ENCODE data around the gene AOAH.
A peak's percentile ranks its signal among the peaks of the same experiment; 100 is the strongest.

Gene AOAH

GRCh38 chr7:36567699-36568451 lies 156.4 kb downstream of the AOAH start:
- H3K4me3 ChIP-seq (ENCODE audit: low read depth in 1 of 2, low read length in 1 of 2): no peak overlapping the region
- TF ChIP-seq CTCF (IDR thresholded peaks at IDR 0.05): no peak
- H3K9me3 ChIP-seq: no peaks in the 10 kb centered on the region
- H3K4me1 ChIP-seq (ENCODE audit: control insufficient read depth in 1 of 2, insufficient read depth in 1 of 2, low read depth in 1 of 2, low read length in 1 of 2): peaks cover 86 to 89% of the 10 kb centered on the region in 2 experiments
- H3K27ac ChIP-seq: peak overlapping the region; percentile 91
- no peaks in the 10 kb centered on the region for H3K27me3 ChIP-seq
- H3K36me3 ChIP-seq: peaks cover 22% of the 10 kb centered on the region

- Histone ChIP-seq H3K27ac (peak overlapping the region; percentile 91), H3K4me3 (ENCODE audit: low read depth in 1 of 2, low read length in 1 of 2) (peak overlapping the region; percentile 6 to 35), H3K9me3 (no peaks in the 10 kb centered on the region), H3K27me3 (no peaks in the 10 kb centered on the region), H3K4me1 (ENCODE audit: control insufficient read depth in 1 of 2, insufficient read depth in 1 of 2, low read depth in 1 of 2, low read length in 1 of 2) (peaks cover 97 to 98% of the 10 kb centered on the region in 2 experiments), H3K36me3 (peaks cover 17% of the 10 kb centered on the region)
- no peak for TF ChIP-seq CTCF (IDR thresholded peaks at IDR 0.05)
Observed at GRCh38 chr7:36565792-36566356, 158.4 kb downstream of the AOAH start.

- no peaks in the 10 kb centered on the region for H3K27me3 ChIP-seq
- H3K27ac ChIP-seq: peak overlapping the region; percentile 91
- H3K36me3 ChIP-seq: peaks cover 17% of the 10 kb centered on the region
- TF ChIP-seq CTCF (IDR thresholded peaks at IDR 0.05): no peak
- H3K4me1 ChIP-seq (ENCODE audit: control insufficient read depth in 1 of 2, insufficient read depth in 1 of 2, low read depth in 1 of 2, low read length in 1 of 2): peaks cover 84 to 88% of the 10 kb centered on the region in 2 experiments
- H3K4me3 ChIP-seq (ENCODE audit: low read depth in 1 of 2, low read length in 1 of 2): peak overlapping the region in 1 of 2 experiments; percentile 35
- no peaks in the 10 kb centered on the region for H3K9me3 ChIP-seq
Observed at GRCh38 chr7:36564489-36564888, 159.8 kb downstream of the AOAH start.

GRCh38 chr7:36563706-36564327 lies 160.5 kb downstream of the AOAH start:
- peak overlapping the region in 1 of 2 experiments; percentile 35 for H3K4me3 ChIP-seq (ENCODE audit: low read depth in 1 of 2, low read length in 1 of 2)
- no peaks in the 10 kb centered on the region for H3K27me3 ChIP-seq
- no peak for TF ChIP-seq CTCF (IDR thresholded peaks at IDR 0.05)
- peak overlapping the region; percentile 91 for H3K27ac ChIP-seq
- H3K36me3 ChIP-seq: peaks cover 13% of the 10 kb centered on the region
- H3K9me3 ChIP-seq: no peaks in the 10 kb centered on the region
- peaks cover 81 to 82% of the 10 kb centered on the region in 2 experiments for H3K4me1 ChIP-seq (ENCODE audit: control insufficient read depth in 1 of 2, insufficient read depth in 1 of 2, low read depth in 1 of 2, low read length in 1 of 2)

- peaks cover 5% of the 10 kb centered on the region for H3K36me3 ChIP-seq
- no peaks in the 10 kb centered on the region for H3K27me3 ChIP-seq
- no peaks in the 10 kb centered on the region for H3K9me3 ChIP-seq
- peaks cover 65% of the 10 kb centered on the region in 2 experiments for H3K4me1 ChIP-seq (ENCODE audit: control insufficient read depth in 1 of 2, insufficient read depth in 1 of 2, low read depth in 1 of 2, low read length in 1 of 2)
- H3K4me3 ChIP-seq (ENCODE audit: low read depth in 1 of 2, low read length in 1 of 2): peak overlapping the region in 1 of 2 experiments; percentile 4
- no peak for TF ChIP-seq CTCF (IDR thresholded peaks at IDR 0.05)
- H3K27ac ChIP-seq: peak overlapping the region; percentile 91
Observed at GRCh38 chr7:36562121-36562520, 162.2 kb downstream of the AOAH start.
